ENCODE measurements around the gene LPP.

The LPP gene

DNA sequence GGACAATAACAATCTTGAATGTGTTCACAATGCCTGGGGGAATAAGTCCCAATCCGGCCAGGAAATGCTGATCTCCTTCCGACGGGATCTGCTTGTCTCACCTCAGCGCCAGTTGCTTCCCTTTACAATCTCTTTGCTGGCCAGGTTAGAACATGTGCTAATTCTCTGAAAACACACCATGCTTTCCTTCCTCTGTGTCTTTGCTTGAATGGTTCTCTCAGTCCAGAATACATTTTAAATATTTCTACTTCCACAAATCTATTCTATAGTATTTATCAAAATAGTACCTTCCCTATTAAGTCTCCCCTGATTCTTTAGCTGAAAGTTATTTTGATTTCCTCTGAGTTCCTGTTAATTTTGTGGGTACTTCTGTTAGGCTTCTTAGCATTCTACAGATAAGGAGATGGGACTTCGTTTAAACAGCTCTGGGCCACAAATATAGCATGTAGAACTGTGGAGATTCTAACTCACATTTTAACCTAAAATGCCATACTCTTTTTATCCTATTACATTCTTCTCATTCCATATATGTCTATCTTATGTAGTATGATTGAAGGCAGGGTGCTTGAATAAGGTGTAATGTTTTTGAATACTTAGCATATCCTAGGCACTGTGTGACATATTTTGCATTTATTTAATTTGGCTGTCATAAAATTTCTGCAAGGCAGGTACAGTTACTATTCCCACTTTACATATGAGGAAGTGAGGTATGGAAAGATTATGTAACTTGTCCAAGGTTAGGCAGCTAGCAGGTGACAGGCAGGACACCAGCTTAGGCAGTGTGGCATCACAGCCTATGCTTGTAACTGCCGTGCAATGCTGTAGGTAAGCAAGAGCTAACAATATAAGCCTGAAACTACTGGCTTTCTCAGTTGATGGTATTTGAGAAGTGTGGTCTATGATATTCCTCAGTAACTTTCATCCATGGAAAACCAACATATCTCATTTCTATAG lies 299.8 kb downstream of the LPP start:
- no peak for DNase-seq

DNA sequence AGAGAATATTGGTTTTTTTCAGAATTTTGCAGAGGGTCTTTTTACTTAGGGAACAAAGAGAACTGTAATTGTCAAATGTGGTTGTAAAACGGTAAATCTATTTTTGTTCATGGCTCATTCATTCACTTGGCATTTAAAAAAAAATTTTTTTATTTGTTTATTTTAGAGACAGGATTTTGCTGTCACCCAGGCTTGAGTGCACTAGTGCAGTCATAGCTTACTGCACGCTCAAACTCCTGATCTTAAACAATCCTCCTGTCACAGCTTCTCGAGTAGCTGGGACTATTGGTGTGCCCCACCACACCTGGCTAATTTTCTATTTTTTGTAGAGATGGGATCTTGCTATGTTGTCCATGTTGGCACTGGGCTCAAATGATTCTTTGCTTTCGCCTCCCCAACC lies 301.8 kb downstream of the LPP start:
- no peak for DNase-seq

- no peak for DNase-seq
These were observed 304.8 kb downstream of the LPP start for GRCh38 chr3:188458756-188459155.

- no peak for DNase-seq
These were observed 311.4 kb downstream of the LPP start for GRCh38 chr3:188465311-188465710.

DNA sequence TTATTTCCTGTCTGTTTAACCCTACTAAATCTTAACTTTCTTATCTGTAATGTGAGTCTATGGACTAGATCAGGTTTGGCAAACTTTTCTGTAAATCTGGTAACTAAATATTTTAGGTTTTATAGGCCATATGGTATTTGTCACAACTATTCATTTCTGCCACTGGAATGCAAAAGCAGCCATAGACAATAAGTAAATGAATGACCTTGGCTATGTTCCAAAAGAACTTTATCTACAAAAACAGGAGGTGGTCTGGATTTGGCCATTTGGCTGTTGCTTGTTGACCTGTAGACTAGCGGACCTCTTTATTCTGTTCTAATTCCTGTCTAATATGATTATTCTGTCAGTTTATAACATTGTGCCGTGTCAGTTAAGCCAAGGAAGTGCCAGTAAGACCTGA lies 314.2 kb downstream of the LPP start:
- no peak for DNase-seq

- DNase-seq: no peak
These were observed 314.7 kb downstream of the LPP start for GRCh38 chr3:188468662-188469061.

DNA sequence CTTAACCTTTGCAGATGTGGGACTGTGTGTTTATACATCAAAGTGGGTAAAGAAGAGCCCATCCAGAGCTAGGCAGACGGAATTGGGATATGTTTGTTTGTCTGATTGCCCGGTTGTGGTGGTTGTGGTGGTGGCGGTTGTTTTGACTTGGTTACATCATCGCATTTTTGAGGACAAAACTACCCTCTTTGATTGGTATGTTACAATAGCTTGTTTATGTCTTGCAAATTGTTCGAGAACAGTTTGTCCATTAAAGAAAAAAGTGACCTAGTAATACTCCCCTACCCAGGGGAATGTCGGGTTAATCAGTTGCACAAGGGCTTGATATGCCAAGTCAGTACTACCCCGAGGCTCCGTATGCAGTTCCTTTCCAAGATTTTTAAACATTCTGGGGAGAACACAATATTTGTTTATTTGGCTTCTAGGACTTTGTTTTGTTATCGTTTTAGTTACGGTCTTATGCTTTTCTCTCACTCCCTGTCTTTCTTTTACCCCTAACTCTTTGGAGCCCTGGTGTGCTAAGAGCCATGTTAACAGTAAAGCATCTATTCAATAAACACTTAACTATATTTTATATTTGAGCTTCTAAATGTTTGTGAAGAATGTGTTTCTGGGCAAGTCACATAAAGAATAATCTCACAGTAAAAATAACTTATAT lies 315.4 kb downstream of the LPP start:
- DNase-seq: no peak

DNA sequence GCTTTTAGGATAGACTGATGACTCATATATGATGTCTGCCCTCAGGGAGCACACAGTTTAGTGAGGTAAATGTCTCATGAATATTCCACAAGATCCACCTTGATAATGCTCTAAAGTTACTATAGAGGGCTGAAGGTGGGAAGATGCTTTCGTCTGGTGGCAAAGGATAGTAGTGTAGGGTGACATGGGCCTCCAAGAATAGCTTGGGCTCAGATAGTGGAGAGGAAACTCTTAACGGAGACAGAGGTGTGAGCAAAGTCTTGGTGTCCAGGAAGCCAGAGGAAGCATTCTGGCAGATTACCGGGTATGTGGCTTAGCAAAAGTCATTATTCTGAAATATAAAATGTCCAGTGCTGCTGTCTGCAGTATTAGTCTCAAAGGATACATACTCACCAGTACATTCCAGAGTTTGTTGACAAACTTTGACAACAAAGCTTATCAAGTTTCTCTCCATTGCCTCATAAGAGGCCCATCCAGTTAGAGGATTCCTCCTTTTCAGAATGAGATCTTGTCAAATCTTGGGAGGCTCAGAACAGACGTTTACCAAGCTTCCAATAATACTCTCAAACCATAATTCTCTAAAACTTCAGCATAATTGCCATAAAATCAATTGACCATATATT lies 316.7 kb downstream of the LPP start:
- no peak for DNase-seq

DNA sequence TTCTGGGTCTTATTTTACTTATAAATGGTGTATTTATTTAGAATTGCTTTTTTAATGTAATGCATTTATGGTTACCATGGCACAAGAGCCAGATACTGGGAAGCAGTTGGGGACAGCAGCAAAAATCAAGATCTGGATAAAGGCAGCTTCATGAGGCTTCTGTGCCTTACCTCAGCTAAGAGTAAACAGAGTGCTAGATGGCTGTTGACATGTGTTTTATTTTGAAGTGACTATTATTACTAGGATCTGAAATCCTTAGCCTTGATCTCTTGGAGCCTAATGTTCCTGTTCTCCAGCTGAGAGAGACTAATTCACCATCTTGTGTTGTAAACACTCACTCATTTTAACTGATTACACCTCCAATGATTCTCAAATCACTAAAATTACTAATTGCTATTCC lies 317.8 kb downstream of the LPP start:
- no peak for DNase-seq

DNA sequence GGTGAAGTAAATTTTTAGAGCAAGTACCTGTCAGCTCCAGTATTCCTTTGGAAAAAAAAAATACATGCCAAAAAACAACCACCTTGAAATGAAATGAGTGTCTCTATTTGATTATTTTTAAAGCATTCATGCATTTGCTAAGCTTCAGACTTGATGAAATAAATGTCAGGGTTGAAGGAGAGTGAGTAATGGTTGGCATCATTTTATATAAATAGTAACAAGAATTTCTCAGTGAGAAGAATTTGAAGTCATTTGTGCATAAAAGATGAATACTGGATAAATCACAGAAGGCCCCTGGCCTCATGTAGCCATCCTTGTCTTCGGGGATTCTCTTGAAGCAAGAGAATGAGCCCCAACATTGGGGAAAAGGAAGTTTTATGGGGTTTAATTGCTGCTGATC lies 318.4 kb downstream of the LPP start:
- no peak for DNase-seq

- no peak for DNase-seq
These were observed 319.1 kb downstream of the LPP start for GRCh38 chr3:188473045-188473444.

- no peak for DNase-seq
These were observed 319.8 kb downstream of the LPP start for GRCh38 chr3:188473591-188474288.

- DNase-seq: no peak
These were observed 323.0 kb downstream of the LPP start for GRCh38 chr3:188476935-188477334.

- DNase-seq: no peak
These were observed 326.1 kb downstream of the LPP start for GRCh38 chr3:188480011-188480410.

DNA sequence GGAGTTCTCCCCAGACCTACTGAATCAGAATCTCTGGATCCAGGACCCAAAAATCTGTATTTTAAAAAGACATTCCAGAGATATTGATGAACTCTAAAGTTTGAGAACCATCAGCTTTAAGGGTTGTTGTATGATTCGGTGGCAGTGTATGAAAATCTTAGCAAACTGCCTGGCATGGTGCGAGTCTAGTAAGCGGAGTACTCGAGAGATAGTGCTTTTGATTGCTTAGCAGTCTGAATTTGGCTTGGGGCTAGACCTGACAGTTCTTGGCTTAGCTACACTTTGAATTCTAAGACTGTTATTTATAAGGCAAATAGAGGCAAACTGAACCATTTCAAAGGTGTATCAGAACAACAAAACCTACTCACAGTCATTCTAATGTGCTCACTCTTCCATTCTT lies 329.0 kb downstream of the LPP start:
- no peak for DNase-seq

DNA sequence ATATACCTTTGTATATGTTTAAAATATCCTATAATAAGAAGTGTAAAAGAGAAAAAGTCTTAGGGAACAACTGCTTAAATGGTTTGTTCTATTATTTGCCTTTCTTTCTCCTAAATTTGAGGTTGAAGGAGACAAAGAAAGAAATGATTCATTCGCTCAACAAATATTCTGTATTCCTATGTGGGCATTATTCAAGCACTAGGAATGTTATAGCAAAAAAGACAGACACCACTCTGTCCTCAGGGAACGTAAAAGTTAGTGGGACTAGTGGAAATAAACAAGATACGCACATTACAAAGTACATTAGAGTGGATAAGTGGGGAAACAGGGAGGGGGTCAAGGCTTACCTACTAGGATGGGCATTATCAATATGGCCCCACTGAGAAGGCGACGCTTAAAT lies 332.2 kb downstream of the LPP start:
- no peak for DNase-seq

- DNase-seq: no peak
These were observed 333.0 kb downstream of the LPP start for GRCh38 chr3:188486952-188487351.

- no peak for DNase-seq
These were observed 333.7 kb downstream of the LPP start for GRCh38 chr3:188487652-188488051.

DNA sequence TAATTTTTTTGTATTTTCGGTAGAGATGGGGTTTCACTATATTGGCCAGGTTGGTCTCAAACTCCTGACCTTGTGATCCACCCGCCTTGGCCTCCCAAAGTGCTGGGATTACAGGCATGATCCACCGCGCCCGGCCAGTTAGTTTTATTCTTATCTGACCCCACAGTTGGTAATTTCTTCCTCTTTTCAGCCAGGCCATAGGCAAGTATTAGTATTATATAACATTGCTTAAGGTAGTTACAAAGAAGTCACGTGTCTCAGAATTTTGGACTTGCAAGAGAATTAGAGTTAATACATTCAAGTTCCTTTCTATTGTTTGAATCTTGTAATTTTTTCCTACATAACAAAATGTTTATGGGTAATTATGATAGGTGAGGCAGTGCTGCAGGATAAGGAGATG lies 334.8 kb downstream of the LPP start:
- DNase-seq: no peak

DNA sequence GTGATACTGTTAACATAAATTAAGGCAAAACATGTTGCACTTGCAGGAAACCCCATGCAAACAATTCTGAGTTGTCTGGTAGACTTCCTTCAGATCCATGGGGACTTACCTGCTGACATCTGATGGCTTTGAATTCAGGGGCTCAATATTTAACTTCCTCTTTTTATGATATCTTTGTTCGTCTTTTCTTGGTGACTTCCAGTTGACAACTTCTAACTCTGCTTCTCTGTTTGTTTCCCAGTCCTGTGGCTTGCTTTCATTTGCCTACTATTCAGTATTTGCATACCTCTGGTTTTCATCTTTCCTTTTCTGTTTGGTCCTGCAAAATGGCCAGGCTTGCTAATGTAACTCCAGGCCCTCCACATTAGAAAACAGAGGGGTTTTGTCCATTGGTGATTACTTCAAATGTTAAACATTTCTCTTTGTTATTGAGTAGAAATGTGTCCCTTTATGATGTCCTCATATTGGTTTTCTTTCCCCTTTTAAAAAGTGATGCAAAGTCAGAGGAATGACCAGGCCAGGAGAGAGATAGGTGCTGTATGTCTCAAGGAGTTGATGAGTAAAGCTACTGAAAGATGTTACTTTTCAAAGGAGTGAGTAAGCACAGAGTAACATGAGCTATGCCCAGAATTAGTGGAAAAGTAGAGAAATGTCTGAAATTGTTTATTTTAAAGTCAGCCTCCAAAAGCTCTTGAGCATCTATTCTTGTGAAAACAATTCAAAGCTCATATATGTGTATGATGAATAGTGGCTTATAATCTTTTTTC lies 335.9 kb downstream of the LPP start:
- no peak for DNase-seq

- no peak for DNase-seq
These were observed 336.5 kb downstream of the LPP start for GRCh38 chr3:188490416-188490815.

GRCh38 chr3:188491276-188491687 lies 337.3 kb downstream of the LPP start:
- DNase-seq: no peak

GRCh38 chr3:188496390-188496789 lies 342.4 kb downstream of the LPP start:
- no peak for DNase-seq

Measured in NCI-H1092 (cell line).